ENCODE results near the gene TOM1L2. TPM values are rescaled to one million over a fixed set of nuclear protein-coding genes. Genes with fewer than 3 reads are reported as not detected.
"Not testable (repeated sequence)": the region's sequence is repeated elsewhere in the genome, so short reads cannot be mapped to it uniquely, and the experiment has no call there.

TOM1L2 gene
- total and polyA plus RNA-seq, 2 donors from 2014 or later, result 28.2 to 59.4 TPM

GRCh38 chr17:17809531-17810083 is 162.6 kb downstream of the TOM1L2 start:
- H3K9ac ChIP-seq (ENCODE audit: low read length in 3 of 3), result no peak overlapping the region
- no peaks in the 10 kb centered on the region for H3K27me3 ChIP-seq (ENCODE audit: control insufficient read depth, insufficient read depth, low read length)
- H3K4me1 ChIP-seq (ENCODE audit: control insufficient read depth in 2 of 3, insufficient read depth in 2 of 3, low read depth in 1 of 3, low read length in 3 of 3), result peaks cover 2 to 18% (median 6%) of the 10 kb centered on the region in 3 donors
- intact Hi-C loops (cut with DNase I), result loop anchor here (5.0 kb wide), 1 partner anchor 53 kb away; no protein-coding TSS in a partner anchor
- no peak overlapping the region for H3K4me3 ChIP-seq (ENCODE audit: low read length in 3 of 3)
- DNase-seq, result peak in 2 of 5 donors; percentile 76 to 88
- FAIRE-seq, result no peak
- H3K9me3 ChIP-seq (ENCODE audit: control insufficient read depth in 2 of 3, insufficient read depth in 1 of 3, low read length in 3 of 3), result no peaks in the 10 kb centered on the region
- TF ChIP-seq, protein P1, sequence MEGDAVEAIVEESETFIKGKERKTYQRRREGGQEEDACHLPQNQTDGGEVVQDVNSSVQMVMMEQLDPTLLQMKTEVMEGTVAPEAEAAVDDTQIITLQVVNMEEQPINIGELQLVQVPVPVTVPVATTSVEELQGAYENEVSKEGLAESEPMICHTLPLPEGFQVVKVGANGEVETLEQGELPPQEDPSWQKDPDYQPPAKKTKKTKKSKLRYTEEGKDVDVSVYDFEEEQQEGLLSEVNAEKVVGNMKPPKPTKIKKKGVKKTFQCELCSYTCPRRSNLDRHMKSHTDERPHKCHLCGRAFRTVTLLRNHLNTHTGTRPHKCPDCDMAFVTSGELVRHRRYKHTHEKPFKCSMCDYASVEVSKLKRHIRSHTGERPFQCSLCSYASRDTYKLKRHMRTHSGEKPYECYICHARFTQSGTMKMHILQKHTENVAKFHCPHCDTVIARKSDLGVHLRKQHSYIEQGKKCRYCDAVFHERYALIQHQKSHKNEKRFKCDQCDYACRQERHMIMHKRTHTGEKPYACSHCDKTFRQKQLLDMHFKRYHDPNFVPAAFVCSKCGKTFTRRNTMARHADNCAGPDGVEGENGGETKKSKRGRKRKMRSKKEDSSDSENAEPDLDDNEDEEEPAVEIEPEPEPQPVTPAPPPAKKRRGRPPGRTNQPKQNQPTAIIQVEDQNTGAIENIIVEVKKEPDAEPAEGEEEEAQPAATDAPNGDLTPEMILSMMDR (IDR thresholded peaks at IDR 0.05; ENCODE audit: borderline replicate concordance, extremely low read depth, insufficient read depth), result no peak
- no peak overlapping the region for H3K27ac ChIP-seq (ENCODE audit: low read depth in 2 of 2, low read length in 2 of 2)
- peaks cover 0 to 8% (median 4%) of the 10 kb centered on the region in 3 donors for H3K36me3 ChIP-seq (ENCODE audit: control insufficient read depth in 2 of 3, insufficient read depth in 3 of 3, low read length in 3 of 3)

- no peak overlapping the region for H3K27ac ChIP-seq (ENCODE audit: low read depth in 2 of 2, low read length in 2 of 2)
Observed at GRCh38 chr17:17808706-17809432, 163.3 kb downstream of the TOM1L2 start.

GRCh38 chr17:17808200-17808599 is 164.0 kb downstream of the TOM1L2 start:
- H3K27me3 ChIP-seq (ENCODE audit: control insufficient read depth, insufficient read depth, low read length); H3K9ac ChIP-seq (ENCODE audit: low read length in 3 of 3); H3K27ac ChIP-seq (ENCODE audit: low read depth in 2 of 2, low read length in 2 of 2); H3K36me3 ChIP-seq (ENCODE audit: control insufficient read depth in 2 of 3, insufficient read depth in 3 of 3, low read length in 3 of 3); FAIRE-seq; DNase-seq; H3K9me3 ChIP-seq (ENCODE audit: control insufficient read depth in 2 of 3, insufficient read depth in 1 of 3, low read length in 3 of 3); H3K4me3 ChIP-seq (ENCODE audit: low read length in 3 of 3); intact Hi-C loops (cut with DNase I): not testable (repeated sequence)
- peaks cover 2 to 18% (median 6%) of the 10 kb centered on the region in 3 donors for H3K4me1 ChIP-seq (ENCODE audit: control insufficient read depth in 2 of 3, insufficient read depth in 2 of 3, low read depth in 1 of 3, low read length in 3 of 3)

More at GRCh38 chr17:17808706-17809432, 163.3 kb downstream of the TOM1L2 start:
- intact Hi-C loops (cut with DNase I), result no loop called here
- no peaks in the 10 kb centered on the region for H3K9me3 ChIP-seq (ENCODE audit: control insufficient read depth in 2 of 3, insufficient read depth in 1 of 3, low read length in 3 of 3)
- TF ChIP-seq, protein P1 (IDR thresholded peaks at IDR 0.05; ENCODE audit: borderline replicate concordance, extremely low read depth, insufficient read depth), result no peak
- H3K36me3 ChIP-seq (ENCODE audit: control insufficient read depth in 2 of 3, insufficient read depth in 3 of 3, low read length in 3 of 3), result peaks cover 0 to 5% (median 0%) of the 10 kb centered on the region in 3 donors
- no peaks in the 10 kb centered on the region for H3K27me3 ChIP-seq (ENCODE audit: control insufficient read depth, insufficient read depth, low read length)
- DNase-seq (no peak), FAIRE-seq (no peak)
- H3K9ac ChIP-seq (ENCODE audit: low read length in 3 of 3), result no peak overlapping the region
- H3K4me1 ChIP-seq (ENCODE audit: control insufficient read depth in 2 of 3, insufficient read depth in 2 of 3, low read depth in 1 of 3, low read length in 3 of 3), result peaks cover 2 to 18% (median 6%) of the 10 kb centered on the region in 3 donors
- no peak overlapping the region for H3K4me3 ChIP-seq (ENCODE audit: low read length in 3 of 3)

- H3K27ac ChIP-seq (ENCODE audit: low read depth in 2 of 2, low read length in 2 of 2), result no peak overlapping the region
- FAIRE-seq, result no peak
- intact Hi-C loops (cut with DNase I), result no loop called here
- TF ChIP-seq, protein P1 (IDR thresholded peaks at IDR 0.05; ENCODE audit: borderline replicate concordance, extremely low read depth, insufficient read depth), result no peak
- DNase-seq, result no peak
- no peaks in the 10 kb centered on the region for H3K36me3 ChIP-seq (ENCODE audit: control insufficient read depth in 2 of 3, insufficient read depth in 3 of 3, low read length in 3 of 3)
- no peaks in the 10 kb centered on the region for H3K27me3 ChIP-seq (ENCODE audit: control insufficient read depth, insufficient read depth, low read length)
- peaks cover 2 to 17% (median 6%) of the 10 kb centered on the region in 3 donors for H3K4me1 ChIP-seq (ENCODE audit: control insufficient read depth in 2 of 3, insufficient read depth in 2 of 3, low read depth in 1 of 3, low read length in 3 of 3)
- no peaks in the 10 kb centered on the region for H3K9me3 ChIP-seq (ENCODE audit: control insufficient read depth in 2 of 3, insufficient read depth in 1 of 3, low read length in 3 of 3)
- no peak overlapping the region for H3K4me3 ChIP-seq (ENCODE audit: low read length in 3 of 3)
- H3K9ac ChIP-seq (ENCODE audit: low read length in 3 of 3), result no peak overlapping the region
Observed at GRCh38 chr17:17807440-17807839, 164.8 kb downstream of the TOM1L2 start.

Measured in kidney (tissue), 14 donors.